ENCODE data around the gene ASMTL.

DNA sequence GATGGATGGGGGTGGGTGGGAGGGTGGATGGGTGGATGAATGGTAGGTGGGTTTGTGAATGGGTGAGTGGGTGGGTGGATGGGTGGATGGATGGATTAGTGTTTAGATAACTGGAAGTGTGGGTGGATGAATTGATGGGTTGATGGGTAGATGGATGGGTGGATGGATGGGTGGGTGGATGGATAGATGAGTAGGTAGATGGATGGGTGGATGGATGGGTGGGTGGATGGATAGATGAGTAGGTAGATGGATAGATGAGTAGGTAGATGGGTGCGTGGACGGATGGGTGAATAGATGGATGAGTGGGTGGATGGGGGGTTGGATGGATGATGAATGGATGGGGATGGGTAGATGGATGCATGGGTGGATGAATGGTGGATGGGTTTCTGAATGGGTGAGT lies 20.3 kb upstream of the ASMTL start:
- TF ChIP-seq, protein P1, sequence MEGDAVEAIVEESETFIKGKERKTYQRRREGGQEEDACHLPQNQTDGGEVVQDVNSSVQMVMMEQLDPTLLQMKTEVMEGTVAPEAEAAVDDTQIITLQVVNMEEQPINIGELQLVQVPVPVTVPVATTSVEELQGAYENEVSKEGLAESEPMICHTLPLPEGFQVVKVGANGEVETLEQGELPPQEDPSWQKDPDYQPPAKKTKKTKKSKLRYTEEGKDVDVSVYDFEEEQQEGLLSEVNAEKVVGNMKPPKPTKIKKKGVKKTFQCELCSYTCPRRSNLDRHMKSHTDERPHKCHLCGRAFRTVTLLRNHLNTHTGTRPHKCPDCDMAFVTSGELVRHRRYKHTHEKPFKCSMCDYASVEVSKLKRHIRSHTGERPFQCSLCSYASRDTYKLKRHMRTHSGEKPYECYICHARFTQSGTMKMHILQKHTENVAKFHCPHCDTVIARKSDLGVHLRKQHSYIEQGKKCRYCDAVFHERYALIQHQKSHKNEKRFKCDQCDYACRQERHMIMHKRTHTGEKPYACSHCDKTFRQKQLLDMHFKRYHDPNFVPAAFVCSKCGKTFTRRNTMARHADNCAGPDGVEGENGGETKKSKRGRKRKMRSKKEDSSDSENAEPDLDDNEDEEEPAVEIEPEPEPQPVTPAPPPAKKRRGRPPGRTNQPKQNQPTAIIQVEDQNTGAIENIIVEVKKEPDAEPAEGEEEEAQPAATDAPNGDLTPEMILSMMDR (IDR thresholded peaks at IDR 0.05) = no peak
- TF ChIP-seq POLR2A (IDR thresholded peaks at IDR 0.05) = no peak
